ENCODE results near the gene ACOT9. TPM values are rescaled to one million over a fixed set of nuclear protein-coding genes. Genes with fewer than 3 reads are reported as not detected.
"Not testable (repeated sequence)": the region's sequence is repeated elsewhere in the genome, so short reads cannot be mapped to it uniquely, and the experiment has no call there.

ACOT9 gene
- total and polyA plus RNA-seq, 10 of the 15 experiments (the other 5 are each of a cell fraction or from before 2014, with no cell fraction given) = 17.4 to 42.5 (median 23.3) TPM

- intact Hi-C loops (cut with micrococcal nuclease; ENCODE audit: unreplicated experiment) = loop anchor here (10.0 kb wide), 1 partner anchor 167 kb away; no protein-coding TSS in a partner anchor
- DNase-seq (ENCODE audit: low read depth, low spot score) = no peak
- ATAC-seq = peak; percentile 60
- Histone ChIP-seq H3K4me3 (no peak overlapping the region), H2AFZ (ENCODE audit: control insufficient read depth, low read depth, low read length) (no peak overlapping the region), H3K9ac (ENCODE audit: control insufficient read depth, insufficient read depth, low read length) (no peak overlapping the region), H3K79me2 (ENCODE audit: control insufficient read depth, insufficient read depth, low read length) (no peaks in the 10 kb centered on the region), H4K20me1 (ENCODE audit: control insufficient read depth, insufficient read depth) (no peaks in the 10 kb centered on the region), H3K27ac (ENCODE audit: control insufficient read depth, insufficient read depth) (no peak overlapping the region), H3K36me3 (ENCODE audit: control insufficient read depth in 2 of 2, insufficient read depth in 2 of 2, low read length in 1 of 2) (no peaks in the 10 kb centered on the region), H3K4me2 (ENCODE audit: control insufficient read depth, insufficient read depth) (no peak overlapping the region), H3K9me3 (replicated peaks; ENCODE audit: control insufficient read depth, insufficient read depth, low read length) (no peaks in the 10 kb centered on the region; the same call in 2 of the 3 replicates), H3K4me1 (ENCODE audit: control insufficient read depth, insufficient read depth, low read length) (peaks cover 8% of the 10 kb centered on the region), H3K27me3 (replicated peaks in 1 of 2; ENCODE audit: control insufficient read depth in 2 of 2, insufficient read depth in 2 of 2, low read length in 1 of 2) (no peaks in the 10 kb centered on the region)
- peak; percentile 24; the same call in 1 of the 2 replicates for TF ChIP-seq RUNX3 (IDR thresholded peaks at IDR 0.05; ENCODE audit: low read length)
- no peak for TF ChIP-seq RAD51 (IDR thresholded peaks at IDR 0.05)
- WGBS (ENCODE audit: insufficient coverage, insufficient replicate concordance, low lambda C conversion rate, missing lambda C conversion rate) = 0% methylated on average over 1 of the region's 1 CpG
- BruUV-seq (replicated peaks) = no TSS peak
- in situ Hi-C loops (cut with MboI) = no loop called here
- SMC1A ChIA-PET (ENCODE audit: uncharacterized antibody, unreplicated experiment) = interaction anchor here (0.5 kb wide), 1 partner anchor 162 kb away, joined by 3 read pairs; no protein-coding TSS in a partner anchor
- CTCF ChIA-PET = no interaction called here
- FAIRE-seq = peak; percentile 38
- RAD21 ChIA-PET (ENCODE audit: unreplicated experiment) = no interaction called here
- POLR2A ChIA-PET = no interaction called here
Observed at GRCh38 chrX:23661671-23662070, 81.4 kb downstream of the ACOT9 start.

- ATAC-seq (no peak), FAIRE-seq (no peak), DNase-seq (ENCODE audit: low read depth, low spot score) (no peak)
- CTCF ChIA-PET = no interaction called here
- peaks cover 8% of the 10 kb centered on the region for H3K4me1 ChIP-seq (ENCODE audit: control insufficient read depth, insufficient read depth, low read length)
- BruUV-seq (replicated peaks) = no TSS peak
- H3K79me2 ChIP-seq (ENCODE audit: control insufficient read depth, insufficient read depth, low read length) = no peaks in the 10 kb centered on the region
- 75% methylated on average over 2 of the region's 2 CpGs for WGBS (ENCODE audit: insufficient coverage, insufficient replicate concordance, low lambda C conversion rate, missing lambda C conversion rate)
- H3K36me3 ChIP-seq (ENCODE audit: control insufficient read depth in 2 of 2, insufficient read depth in 2 of 2, low read length in 1 of 2) = no peaks in the 10 kb centered on the region
- in situ Hi-C loops (cut with MboI) (no loop called here), intact Hi-C loops (cut with micrococcal nuclease; ENCODE audit: unreplicated experiment) (loop anchor here (10.0 kb wide), 1 partner anchor 166 kb away; no protein-coding TSS in a partner anchor)
- H3K27me3 ChIP-seq (replicated peaks in 1 of 2; ENCODE audit: control insufficient read depth in 2 of 2, insufficient read depth in 2 of 2, low read length in 1 of 2) = no peaks in the 10 kb centered on the region
- no peak overlapping the region for H2AFZ ChIP-seq (ENCODE audit: control insufficient read depth, low read depth, low read length)
- POLR2A ChIA-PET = no interaction called here
- TF ChIP-seq GATAD2B (conservative IDR thresholded peaks at IDR 0.05; ENCODE audit: low read depth) (no peak), SMC3 (IDR thresholded peaks at IDR 0.05; ENCODE audit: borderline replicate concordance, low read length) (no peak), NFXL1 (IDR thresholded peaks at IDR 0.05; ENCODE audit: borderline replicate concordance) (no peak), HDAC2 (IDR thresholded peaks at IDR 0.05) (no peak), PAX8 (IDR thresholded peaks at IDR 0.05) (no peak), SMAD1 (IDR thresholded peaks at IDR 0.05; ENCODE audit: low read depth, partially characterized antibody) (no peak), POLR2AphosphoS2 (IDR thresholded peaks at IDR 0.05; ENCODE audit: low read depth, low read length) (no peak), WRNIP1 (IDR thresholded peaks at IDR 0.05; ENCODE audit: borderline replicate concordance, low read depth, low read length) (no peak)
- H3K9ac ChIP-seq (ENCODE audit: control insufficient read depth, insufficient read depth, low read length) = no peak overlapping the region
- no peak overlapping the region for H3K27ac ChIP-seq (ENCODE audit: control insufficient read depth, insufficient read depth)
- H4K20me1 ChIP-seq (ENCODE audit: control insufficient read depth, insufficient read depth) = no peaks in the 10 kb centered on the region
- no peak overlapping the region for H3K4me3 ChIP-seq
- no peak overlapping the region for H3K4me2 ChIP-seq (ENCODE audit: control insufficient read depth, insufficient read depth)
- SMC1A ChIA-PET (ENCODE audit: uncharacterized antibody, unreplicated experiment) = no interaction called here
- no peaks in the 10 kb centered on the region for H3K9me3 ChIP-seq (replicated peaks; ENCODE audit: control insufficient read depth, insufficient read depth, low read length)
- RAD21 ChIA-PET (ENCODE audit: unreplicated experiment) = no interaction called here
Observed at GRCh38 chrX:23660766-23661132, 82.3 kb downstream of the ACOT9 start.

- H3K79me2 ChIP-seq (ENCODE audit: control insufficient read depth, insufficient read depth, low read length); H4K20me1 ChIP-seq (ENCODE audit: control insufficient read depth, insufficient read depth); FAIRE-seq; in situ Hi-C loops (cut with MboI); DNase-seq (ENCODE audit: low read depth, low spot score); H2AFZ ChIP-seq (ENCODE audit: control insufficient read depth, low read depth, low read length); ATAC-seq; POLR2A ChIA-PET; H3K4me2 ChIP-seq (ENCODE audit: control insufficient read depth, insufficient read depth); H3K36me3 ChIP-seq (ENCODE audit: control insufficient read depth in 2 of 2, insufficient read depth in 2 of 2, low read length in 1 of 2); H3K27me3 ChIP-seq (replicated peaks in 1 of 2; ENCODE audit: control insufficient read depth in 2 of 2, insufficient read depth in 2 of 2, low read length in 1 of 2); BruUV-seq (replicated peaks); SMC1A ChIA-PET (ENCODE audit: uncharacterized antibody, unreplicated experiment); H3K9ac ChIP-seq (ENCODE audit: control insufficient read depth, insufficient read depth, low read length); RAD21 ChIA-PET (ENCODE audit: unreplicated experiment); H3K4me1 ChIP-seq (ENCODE audit: control insufficient read depth, insufficient read depth, low read length); CTCF ChIA-PET; H3K9me3 ChIP-seq (replicated peaks; ENCODE audit: control insufficient read depth, insufficient read depth, low read length); H3K4me3 ChIP-seq; H3K27ac ChIP-seq (ENCODE audit: control insufficient read depth, insufficient read depth): not testable (repeated sequence)
- intact Hi-C loops (cut with micrococcal nuclease; ENCODE audit: unreplicated experiment) = loop anchor here (10.0 kb wide), 1 partner anchor 165 kb away; no protein-coding TSS in a partner anchor
- WGBS (ENCODE audit: insufficient coverage, insufficient replicate concordance, low lambda C conversion rate, missing lambda C conversion rate) = 34% methylated on average over 6 of the region's 8 CpGs
Observed at GRCh38 chrX:23660083-23660765, 82.9 kb downstream of the ACOT9 start.

Data from GM12878 (cell line).